Measurements from ENCODE around the gene GLO1. TPM values are rescaled to one million over a fixed set of nuclear protein-coding genes. Genes with fewer than 3 reads are reported as not detected.

GLO1 gene
- polyA plus RNA-seq, 1 experiment, result 41.9 TPM

- Histone ChIP-seq H3K4me3 (ENCODE audit: low read depth, low read length) (no peak overlapping the region), H3K27me3 (ENCODE audit: control insufficient read depth, insufficient read depth, low read length) (no peaks in the 10 kb centered on the region), H3K36me3 (ENCODE audit: control insufficient read depth, insufficient read depth, low read length) (no peaks in the 10 kb centered on the region)
- POLR2A ChIA-PET, result no interaction called here
- CTCF ChIA-PET, result no interaction called here
- no peak for DNase-seq (ENCODE audit: low read depth)
- TF ChIP-seq CTCF (IDR thresholded peaks at IDR 0.05; ENCODE audit: insufficient read depth, low read depth, low read length), result no peak
Measured at GRCh38 chr6:38695933-38696332, 7.0 kb downstream of the GLO1 start.

GRCh38 chr6:38695227-38695900 lies 7.6 kb downstream of the GLO1 start:
- Histone ChIP-seq H3K4me3 (ENCODE audit: low read depth, low read length) (no peak overlapping the region), H3K36me3 (ENCODE audit: control insufficient read depth, insufficient read depth, low read length) (no peaks in the 10 kb centered on the region), H3K27me3 (ENCODE audit: control insufficient read depth, insufficient read depth, low read length) (no peaks in the 10 kb centered on the region)
- no peak for DNase-seq (ENCODE audit: low read depth)
- ChIA-PET POLR2A (no interaction called here), CTCF (no interaction called here)
- no peak for TF ChIP-seq CTCF (IDR thresholded peaks at IDR 0.05; ENCODE audit: insufficient read depth, low read depth, low read length)

GRCh38 chr6:38688579-38689087 lies 14.3 kb downstream of the GLO1 start:
- H3K36me3 ChIP-seq (ENCODE audit: control insufficient read depth, insufficient read depth, low read length), result peaks cover 1% of the 10 kb centered on the region; the same call in 1 of the 2 replicates
- ChIA-PET POLR2A (no interaction called here), CTCF (interaction anchor here (1.1 kb wide), 1 partner anchor 11 kb away, joined by 3 read pairs; no protein-coding TSS in a partner anchor)
- DNase-seq (ENCODE audit: low read depth), result no peak
- no peak overlapping the region for H3K4me3 ChIP-seq (ENCODE audit: low read depth, low read length)
- TF ChIP-seq CTCF (IDR thresholded peaks at IDR 0.05; ENCODE audit: insufficient read depth, low read depth, low read length), result no peak
- no peaks in the 10 kb centered on the region for H3K27me3 ChIP-seq (ENCODE audit: control insufficient read depth, insufficient read depth, low read length)

GRCh38 chr6:38687549-38687948 lies 15.4 kb downstream of the GLO1 start:
- Histone ChIP-seq H3K36me3 (ENCODE audit: control insufficient read depth, insufficient read depth, low read length) (peaks cover 1% of the 10 kb centered on the region; the same call in 1 of the 2 replicates), H3K27me3 (ENCODE audit: control insufficient read depth, insufficient read depth, low read length) (no peaks in the 10 kb centered on the region), H3K4me3 (ENCODE audit: low read depth, low read length) (no peak overlapping the region)
- no peak for DNase-seq (ENCODE audit: low read depth)
- CTCF ChIA-PET, result no interaction called here
- TF ChIP-seq CTCF (IDR thresholded peaks at IDR 0.05; ENCODE audit: insufficient read depth, low read depth, low read length), result no peak
- POLR2A ChIA-PET, result no interaction called here

- POLR2A ChIA-PET, result no interaction called here
- CTCF ChIA-PET, result no interaction called here
- no peaks in the 10 kb centered on the region for H3K27me3 ChIP-seq (ENCODE audit: control insufficient read depth, insufficient read depth, low read length)
- H3K36me3 ChIP-seq (ENCODE audit: control insufficient read depth, insufficient read depth, low read length), result peaks cover 1% of the 10 kb centered on the region; the same call in 1 of the 2 replicates
- no peak for TF ChIP-seq CTCF (IDR thresholded peaks at IDR 0.05; ENCODE audit: insufficient read depth, low read depth, low read length)
- no peak for DNase-seq (ENCODE audit: low read depth)
- no peak overlapping the region for H3K4me3 ChIP-seq (ENCODE audit: low read depth, low read length)
Measured at GRCh38 chr6:38687043-38687353, 15.9 kb downstream of the GLO1 start.

All from BJ (cell line).